ENCODE measurements around the gene LCLAT1.

Gene LCLAT1

DNA sequence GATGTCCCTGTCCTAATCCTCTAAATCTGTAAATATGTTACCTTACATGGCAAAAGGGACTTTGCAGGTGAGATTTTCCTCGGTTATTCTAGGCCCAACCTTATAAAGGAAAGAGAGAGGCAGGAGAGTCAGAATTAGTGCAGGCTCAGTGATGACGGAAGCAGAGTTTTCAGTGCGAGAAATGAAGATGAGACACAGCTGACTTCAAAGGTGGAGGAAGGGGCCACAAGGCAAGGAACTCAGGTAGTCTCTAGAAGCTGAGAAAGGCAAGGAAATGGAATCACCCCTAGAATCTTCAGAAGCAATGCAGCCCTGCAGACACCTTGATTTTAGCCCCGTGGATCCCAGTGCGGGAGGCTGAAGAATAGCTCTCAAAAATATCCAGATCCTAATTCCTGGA is 7.2 kb upstream of the LCLAT1 start:
- Histone ChIP-seq H3K27me3 (ENCODE audit: insufficient read depth, low read length, poor library complexity, severe bottlenecking) (no peaks in the 10 kb centered on the region), H2AFZ (ENCODE audit: low read length) (no peak overlapping the region), H3K4me1 (ENCODE audit: insufficient read depth, low read length, poor library complexity, severe bottlenecking) (no peaks in the 10 kb centered on the region), H4K20me1 (ENCODE audit: insufficient read depth, low read length, poor library complexity, severe bottlenecking) (no peaks in the 10 kb centered on the region), H3K4me2 (ENCODE audit: low read depth, low read length, poor library complexity, severe bottlenecking) (no peak overlapping the region), H3K9me2 (replicated peaks; ENCODE audit: low read depth, low read length) (no peaks in the 10 kb centered on the region), H3K36me3 (ENCODE audit: insufficient read depth, low read length) (no peaks in the 10 kb centered on the region), H3K9ac (ENCODE audit: low read depth, low read length, poor library complexity, severe bottlenecking) (no peak overlapping the region), H3F3A (ENCODE audit: low read depth) (no peaks in the 10 kb centered on the region), H3K4me3 (ENCODE audit: low read length, poor library complexity, severe bottlenecking) (no peak overlapping the region), H3K79me2 (ENCODE audit: insufficient read depth, low read length) (no peaks in the 10 kb centered on the region), H3K9me3 (ENCODE audit: insufficient read depth, low read depth, low read length) (no peaks in the 10 kb centered on the region)
- no peak for TF ChIP-seq EZH2phosphoT487 (IDR thresholded peaks at IDR 0.05; ENCODE audit: borderline replicate concordance)
- TF ChIP-seq, protein P1, sequence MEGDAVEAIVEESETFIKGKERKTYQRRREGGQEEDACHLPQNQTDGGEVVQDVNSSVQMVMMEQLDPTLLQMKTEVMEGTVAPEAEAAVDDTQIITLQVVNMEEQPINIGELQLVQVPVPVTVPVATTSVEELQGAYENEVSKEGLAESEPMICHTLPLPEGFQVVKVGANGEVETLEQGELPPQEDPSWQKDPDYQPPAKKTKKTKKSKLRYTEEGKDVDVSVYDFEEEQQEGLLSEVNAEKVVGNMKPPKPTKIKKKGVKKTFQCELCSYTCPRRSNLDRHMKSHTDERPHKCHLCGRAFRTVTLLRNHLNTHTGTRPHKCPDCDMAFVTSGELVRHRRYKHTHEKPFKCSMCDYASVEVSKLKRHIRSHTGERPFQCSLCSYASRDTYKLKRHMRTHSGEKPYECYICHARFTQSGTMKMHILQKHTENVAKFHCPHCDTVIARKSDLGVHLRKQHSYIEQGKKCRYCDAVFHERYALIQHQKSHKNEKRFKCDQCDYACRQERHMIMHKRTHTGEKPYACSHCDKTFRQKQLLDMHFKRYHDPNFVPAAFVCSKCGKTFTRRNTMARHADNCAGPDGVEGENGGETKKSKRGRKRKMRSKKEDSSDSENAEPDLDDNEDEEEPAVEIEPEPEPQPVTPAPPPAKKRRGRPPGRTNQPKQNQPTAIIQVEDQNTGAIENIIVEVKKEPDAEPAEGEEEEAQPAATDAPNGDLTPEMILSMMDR (conservative IDR thresholded peaks at IDR 0.05; ENCODE audit: low read length): no peak

DNA sequence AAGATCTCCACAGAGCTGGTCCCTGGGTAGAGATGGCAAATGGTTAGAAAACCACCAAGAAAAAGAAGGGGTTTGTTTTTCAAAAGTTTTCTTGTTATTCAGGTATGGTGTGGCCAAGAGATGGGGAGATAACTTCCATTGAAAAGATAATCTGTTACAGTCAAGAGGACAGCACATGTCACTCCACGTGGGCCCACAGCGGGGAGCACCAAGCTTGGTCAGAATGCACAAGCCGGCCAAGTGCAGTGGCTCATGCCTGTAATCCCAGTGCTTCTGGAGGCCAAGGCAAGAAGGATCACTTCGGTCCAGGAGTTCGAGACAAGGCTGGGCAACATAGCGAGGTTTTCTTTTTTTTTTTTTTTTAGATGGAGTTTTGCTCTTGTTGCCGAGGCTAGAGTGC is 6.0 kb upstream of the LCLAT1 start:
- Histone ChIP-seq H3K36me3 (ENCODE audit: insufficient read depth, low read length) (no peaks in the 10 kb centered on the region), H4K20me1 (ENCODE audit: insufficient read depth, low read length, poor library complexity, severe bottlenecking) (no peaks in the 10 kb centered on the region), H3F3A (ENCODE audit: low read depth) (no peaks in the 10 kb centered on the region), H3K27me3 (ENCODE audit: insufficient read depth, low read length, poor library complexity, severe bottlenecking) (no peaks in the 10 kb centered on the region), H3K79me2 (ENCODE audit: insufficient read depth, low read length) (no peaks in the 10 kb centered on the region), H3K9me2 (replicated peaks; ENCODE audit: low read depth, low read length) (no peaks in the 10 kb centered on the region), H3K4me3 (ENCODE audit: low read length, poor library complexity, severe bottlenecking) (no peak overlapping the region), H3K4me2 (ENCODE audit: low read depth, low read length, poor library complexity, severe bottlenecking) (no peak overlapping the region), H2AFZ (ENCODE audit: low read length) (no peak overlapping the region), H3K9me3 (ENCODE audit: insufficient read depth, low read depth, low read length) (no peaks in the 10 kb centered on the region), H3K9ac (ENCODE audit: low read depth, low read length, poor library complexity, severe bottlenecking) (no peak overlapping the region), H3K4me1 (ENCODE audit: insufficient read depth, low read length, poor library complexity, severe bottlenecking) (peaks cover under 1% of the 10 kb centered on the region)
- TF ChIP-seq, protein P1 (conservative IDR thresholded peaks at IDR 0.05; ENCODE audit: low read length): no peak
- TF ChIP-seq EZH2phosphoT487 (IDR thresholded peaks at IDR 0.05; ENCODE audit: borderline replicate concordance): no peak

DNA sequence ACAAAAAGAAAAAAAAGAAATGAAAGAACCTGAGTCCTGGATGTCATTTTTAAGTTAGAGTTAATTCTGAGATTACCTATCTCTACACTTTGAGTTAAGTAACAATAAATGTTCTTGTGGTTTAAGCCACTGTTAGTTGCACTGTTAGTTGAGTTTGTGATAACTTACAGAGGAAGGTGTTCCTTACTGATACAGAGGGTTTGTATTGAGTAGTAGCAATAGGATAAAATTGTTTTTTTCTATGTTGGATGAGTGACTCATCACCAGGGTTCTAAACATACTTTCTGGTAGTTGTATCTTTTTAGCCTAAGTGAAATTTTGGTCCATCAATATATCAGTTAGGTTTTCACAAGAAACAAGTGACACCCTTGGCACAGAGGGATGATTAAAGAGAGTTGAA is 4.0 kb upstream of the LCLAT1 start:
- TF ChIP-seq, protein P1 (conservative IDR thresholded peaks at IDR 0.05; ENCODE audit: low read length): no peak
- TF ChIP-seq EZH2phosphoT487 (IDR thresholded peaks at IDR 0.05; ENCODE audit: borderline replicate concordance): no peak
- Histone ChIP-seq H3K79me2 (ENCODE audit: insufficient read depth, low read length) (peaks cover 11% of the 10 kb centered on the region), H3K4me1 (ENCODE audit: insufficient read depth, low read length, poor library complexity, severe bottlenecking) (peaks cover 12% of the 10 kb centered on the region), H3K9me2 (replicated peaks; ENCODE audit: low read depth, low read length) (no peaks in the 10 kb centered on the region), H4K20me1 (ENCODE audit: insufficient read depth, low read length, poor library complexity, severe bottlenecking) (peaks cover 3% of the 10 kb centered on the region), H3F3A (ENCODE audit: low read depth) (no peaks in the 10 kb centered on the region), H2AFZ (ENCODE audit: low read length) (no peak overlapping the region), H3K9ac (ENCODE audit: low read depth, low read length, poor library complexity, severe bottlenecking) (no peak overlapping the region), H3K9me3 (ENCODE audit: insufficient read depth, low read depth, low read length) (no peaks in the 10 kb centered on the region), H3K4me2 (ENCODE audit: low read depth, low read length, poor library complexity, severe bottlenecking) (no peak overlapping the region), H3K36me3 (ENCODE audit: insufficient read depth, low read length) (no peaks in the 10 kb centered on the region), H3K4me3 (ENCODE audit: low read length, poor library complexity, severe bottlenecking) (no peak overlapping the region), H3K27me3 (ENCODE audit: insufficient read depth, low read length, poor library complexity, severe bottlenecking) (no peaks in the 10 kb centered on the region)

Data from Loucy (cell line).